Endothelial cell (in vitro differentiated cells): Measurements from ENCODE around the gene SPZ1. TPM values are rescaled to one million over a fixed set of nuclear protein-coding genes. Genes with fewer than 3 reads are reported as not detected.

ENCODE experiments used
- DNase-seq: peaks from one replicate; pipeline ENCODE4 v3.0.0; 2021; ENCODE audit warnings: low spot score
- H3K27ac Mint-ChIP-seq: one replicate; pipeline ENCODE4 v1.8.0; 2021; ENCODE audit warnings: mixed read lengths, inconsistent platforms; ENCODE audit not compliant: unreplicated experiment
- H3K27me3 Mint-ChIP-seq: one replicate; pipeline ENCODE4 v1.8.0; 2021; ENCODE audit warnings: mild to moderate bottlenecking, moderate library complexity, mixed read lengths, inconsistent platforms; ENCODE audit not compliant: unreplicated experiment
- H3K36me3 Mint-ChIP-seq: one replicate; pipeline ENCODE4 v1.8.0; 2021; ENCODE audit warnings: mild to moderate bottlenecking, low read depth, mixed read lengths, inconsistent platforms; ENCODE audit not compliant: unreplicated experiment
- H3K4me1 Mint-ChIP-seq: one replicate; pipeline ENCODE4 v1.8.0; 2021; ENCODE audit warnings: mild to moderate bottlenecking, mixed read lengths, inconsistent platforms; ENCODE audit not compliant: unreplicated experiment
- H3K4me3 Mint-ChIP-seq: one replicate; pipeline ENCODE4 v1.8.0; 2021; ENCODE audit warnings: mild to moderate bottlenecking, mixed read lengths, inconsistent platforms; ENCODE audit not compliant: unreplicated experiment
- H3K9me3 Mint-ChIP-seq: one replicate; pipeline ENCODE4 v1.8.0; 2021; ENCODE audit warnings: mixed read lengths, inconsistent platforms; ENCODE audit not compliant: unreplicated experiment
- total RNA-seq: library from RNA; stranded (reverse); fragmentation: NEBNext Ultra II Directional; extraction: Animal tissue kit (Norgen Biotek cat#: 25700); gene quantifications from one replicate; pipeline ENCODE4 v1.2.1, GENCODE V29; 2021; ENCODE audit not compliant: unreplicated experiment
- TF ChIP-seq, protein P1 (sequence below): fragments of 200-600 bp; sonication (generic); IDR thresholded peaks from one replicate; pipeline ENCODE4 v1.5.0; 2021; ENCODE audit warnings: antibody characterized with exemption; ENCODE audit not compliant: unreplicated experiment

Gene SPZ1
- total RNA-seq, 1 donor from 2014 or later = not detected

DNA sequence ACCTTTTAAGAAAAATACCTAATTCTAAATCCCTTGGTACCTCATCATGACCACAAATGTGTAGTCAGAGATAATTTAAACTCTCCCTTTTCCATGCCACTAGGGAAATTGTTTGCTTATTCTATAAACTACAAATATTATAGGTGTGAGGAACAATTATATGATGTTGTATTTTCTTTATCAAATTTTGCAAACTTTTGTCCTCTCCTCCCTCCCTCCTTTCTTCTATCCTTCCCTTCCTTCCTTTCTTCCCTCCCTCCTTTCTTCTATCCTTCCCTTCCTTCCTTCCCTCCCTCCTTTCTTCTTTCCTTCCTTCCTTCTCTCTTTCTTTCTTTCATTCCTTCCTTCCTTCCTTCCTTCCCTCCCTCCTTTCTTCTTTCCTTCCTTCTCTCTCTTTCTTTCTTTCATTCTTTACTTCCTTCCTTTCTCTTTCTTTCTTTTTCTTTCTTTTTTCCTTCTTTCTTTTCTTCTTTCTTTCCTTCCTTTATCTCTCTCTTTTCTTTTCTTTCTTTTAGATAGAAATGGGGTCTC lies 41.2 kb downstream of the SPZ1 start:
- DNase-seq = no peak
- Mint-ChIP-seq H3K36me3 (no peaks in the 10 kb centered on the region), H3K27me3 (no peaks in the 10 kb centered on the region), H3K9me3 (no peaks in the 10 kb centered on the region), H3K4me3 (no peak overlapping the region), H3K27ac (no peak overlapping the region), H3K4me1 (no peaks in the 10 kb centered on the region)
- TF ChIP-seq, protein P1, sequence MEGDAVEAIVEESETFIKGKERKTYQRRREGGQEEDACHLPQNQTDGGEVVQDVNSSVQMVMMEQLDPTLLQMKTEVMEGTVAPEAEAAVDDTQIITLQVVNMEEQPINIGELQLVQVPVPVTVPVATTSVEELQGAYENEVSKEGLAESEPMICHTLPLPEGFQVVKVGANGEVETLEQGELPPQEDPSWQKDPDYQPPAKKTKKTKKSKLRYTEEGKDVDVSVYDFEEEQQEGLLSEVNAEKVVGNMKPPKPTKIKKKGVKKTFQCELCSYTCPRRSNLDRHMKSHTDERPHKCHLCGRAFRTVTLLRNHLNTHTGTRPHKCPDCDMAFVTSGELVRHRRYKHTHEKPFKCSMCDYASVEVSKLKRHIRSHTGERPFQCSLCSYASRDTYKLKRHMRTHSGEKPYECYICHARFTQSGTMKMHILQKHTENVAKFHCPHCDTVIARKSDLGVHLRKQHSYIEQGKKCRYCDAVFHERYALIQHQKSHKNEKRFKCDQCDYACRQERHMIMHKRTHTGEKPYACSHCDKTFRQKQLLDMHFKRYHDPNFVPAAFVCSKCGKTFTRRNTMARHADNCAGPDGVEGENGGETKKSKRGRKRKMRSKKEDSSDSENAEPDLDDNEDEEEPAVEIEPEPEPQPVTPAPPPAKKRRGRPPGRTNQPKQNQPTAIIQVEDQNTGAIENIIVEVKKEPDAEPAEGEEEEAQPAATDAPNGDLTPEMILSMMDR = no peak

DNA sequence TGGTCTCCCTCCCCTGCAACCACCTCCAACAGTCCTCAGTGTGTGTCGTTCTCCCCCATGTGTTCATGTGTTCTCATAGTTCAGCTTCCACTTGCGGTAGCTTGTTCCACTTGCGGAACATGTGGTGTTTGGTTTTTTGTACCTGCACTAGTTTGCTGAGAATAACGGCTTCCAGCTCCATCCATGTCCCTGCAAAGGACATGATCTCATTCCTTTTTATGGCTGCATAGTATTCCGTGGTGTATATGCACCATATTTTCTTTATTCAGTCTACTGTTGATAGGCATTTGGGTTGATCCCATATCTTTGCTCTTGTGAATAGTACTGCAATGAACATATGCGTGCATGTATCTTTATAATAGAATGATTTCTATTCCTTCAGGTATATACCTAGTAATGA lies 45.1 kb downstream of the SPZ1 start:
- H3K9me3 Mint-ChIP-seq = no peaks in the 10 kb centered on the region
- TF ChIP-seq, protein P1 = no peak
- no peaks in the 10 kb centered on the region for H3K36me3 Mint-ChIP-seq
- DNase-seq = no peak
- no peaks in the 10 kb centered on the region for H3K27me3 Mint-ChIP-seq
- no peak overlapping the region for H3K4me3 Mint-ChIP-seq
- H3K4me1 Mint-ChIP-seq = peaks cover 12% of the 10 kb centered on the region
- no peak overlapping the region for H3K27ac Mint-ChIP-seq

DNA sequence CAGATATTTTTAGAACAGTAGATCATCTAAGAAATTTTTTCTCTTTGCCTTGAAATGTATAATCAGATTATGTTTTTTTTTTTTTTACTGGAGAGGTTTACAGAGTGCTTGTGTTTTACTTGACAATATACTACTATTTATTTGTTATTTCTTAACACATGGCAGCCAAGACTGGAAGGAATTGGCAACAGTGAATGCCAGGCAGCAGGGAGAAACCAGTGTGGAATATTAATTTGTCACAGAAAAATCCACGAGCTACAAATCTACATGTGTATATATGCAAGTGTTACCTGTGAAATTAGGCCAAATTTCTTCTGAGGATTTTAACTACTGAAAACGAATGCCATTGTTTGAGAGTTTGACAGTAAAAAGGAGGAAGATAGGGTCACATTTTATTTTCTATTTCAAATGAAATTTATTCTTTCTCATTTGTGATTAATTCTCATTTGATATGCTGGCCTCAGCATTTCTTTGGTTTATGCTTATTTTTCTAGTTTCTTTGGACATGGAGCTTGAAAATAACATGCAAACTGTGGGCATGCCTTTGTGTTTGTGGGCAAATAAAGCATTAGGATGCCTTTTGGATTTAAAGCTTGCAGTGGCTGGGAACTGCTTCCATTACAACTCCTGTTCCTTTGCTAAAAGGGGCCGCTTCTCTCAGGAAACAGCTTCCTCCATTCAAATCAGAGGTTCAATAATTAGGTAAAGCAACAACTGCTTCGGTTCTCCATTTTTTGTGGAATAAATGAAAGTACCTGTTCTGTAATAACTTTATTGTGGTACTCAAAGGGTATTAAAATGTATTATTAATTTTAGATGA lies 49.1 kb downstream of the SPZ1 start:
- peaks cover 4% of the 10 kb centered on the region for H3K36me3 Mint-ChIP-seq
- peaks cover 4% of the 10 kb centered on the region for H3K9me3 Mint-ChIP-seq
- no peaks in the 10 kb centered on the region for H3K27me3 Mint-ChIP-seq
- no peak overlapping the region for H3K4me3 Mint-ChIP-seq
- H3K4me1 Mint-ChIP-seq = peaks cover 26% of the 10 kb centered on the region
- TF ChIP-seq, protein P1 = no peak
- H3K27ac Mint-ChIP-seq = no peak overlapping the region
- DNase-seq = no peak

DNA sequence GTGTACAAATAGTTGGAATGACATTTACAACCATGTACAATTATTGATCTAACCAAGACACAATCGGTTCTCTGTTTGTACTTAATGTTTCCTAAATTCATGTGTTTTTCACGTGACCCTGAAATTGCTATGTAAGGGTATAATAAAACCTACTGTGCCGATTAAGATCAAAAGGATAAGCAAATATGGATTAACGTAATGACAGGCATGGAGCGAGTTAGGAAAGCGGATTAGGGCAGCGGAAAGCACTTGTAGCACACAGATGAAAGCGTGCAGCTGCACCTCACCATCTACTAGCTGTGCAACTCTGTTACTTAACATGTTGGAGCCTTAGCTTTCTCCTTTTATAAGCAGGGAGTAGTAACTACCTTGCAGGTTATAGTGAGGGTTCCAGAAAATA lies 49.7 kb downstream of the SPZ1 start:
- Mint-ChIP-seq H3K27me3 (no peaks in the 10 kb centered on the region), H3K4me1 (peaks cover 26% of the 10 kb centered on the region), H3K4me3 (no peak overlapping the region), H3K9me3 (peaks cover 4% of the 10 kb centered on the region), H3K36me3 (peaks cover 4% of the 10 kb centered on the region), H3K27ac (peak overlapping the region; percentile 44)
- TF ChIP-seq, protein P1 = no peak
- no peak for DNase-seq

DNA sequence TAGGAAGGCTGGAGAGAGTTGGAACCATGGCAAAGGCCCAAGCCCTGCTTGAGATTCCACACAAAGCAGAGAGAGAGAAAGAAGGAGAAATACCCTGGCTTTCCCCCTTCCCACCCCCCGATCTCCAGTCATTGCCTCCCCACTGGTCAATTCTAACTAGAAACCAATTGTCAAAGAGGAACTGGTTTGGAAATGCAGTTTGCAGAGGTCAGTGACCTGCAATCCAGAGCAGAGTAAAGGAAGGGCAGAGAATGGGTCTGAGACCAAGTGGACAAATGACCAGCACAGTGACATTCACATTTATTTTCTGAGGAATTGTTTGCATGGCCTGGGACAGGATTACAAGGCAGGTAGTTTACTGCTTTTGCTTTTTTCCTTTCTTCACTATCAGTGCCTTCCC lies 50.6 kb downstream of the SPZ1 start:
- no peak overlapping the region for H3K4me3 Mint-ChIP-seq
- peaks cover 26% of the 10 kb centered on the region for H3K4me1 Mint-ChIP-seq

More for the DNA sequence above, 50.6 kb downstream of the SPZ1 start:
- TF ChIP-seq, protein P1 = no peak
- peak; percentile 10 for DNase-seq
- Mint-ChIP-seq H3K27me3 (no peaks in the 10 kb centered on the region), H3K9me3 (peaks cover 4% of the 10 kb centered on the region), H3K27ac (peak overlapping the region; percentile 87), H3K36me3 (peaks cover 4% of the 10 kb centered on the region)
